Stimulated activated CD8-positive, alpha-beta memory T cell treated with anti-CD3 and anti-CD28 coated beads, Interleukin-7, amount 100 ng/mL, for 24 hours (primary cell): Measurements from ENCODE around the gene TSKU.
"Not testable (repeated sequence)": the region's sequence is repeated elsewhere in the genome, so short reads cannot be mapped to it uniquely, and the experiment has no call there.

Experiments
- DNase-seq: peaks from one replicate; pipeline ENCODE4 v3.0.0-alpha.2; 2020; ENCODE audit warnings: low read depth

TSKU gene

DNA sequence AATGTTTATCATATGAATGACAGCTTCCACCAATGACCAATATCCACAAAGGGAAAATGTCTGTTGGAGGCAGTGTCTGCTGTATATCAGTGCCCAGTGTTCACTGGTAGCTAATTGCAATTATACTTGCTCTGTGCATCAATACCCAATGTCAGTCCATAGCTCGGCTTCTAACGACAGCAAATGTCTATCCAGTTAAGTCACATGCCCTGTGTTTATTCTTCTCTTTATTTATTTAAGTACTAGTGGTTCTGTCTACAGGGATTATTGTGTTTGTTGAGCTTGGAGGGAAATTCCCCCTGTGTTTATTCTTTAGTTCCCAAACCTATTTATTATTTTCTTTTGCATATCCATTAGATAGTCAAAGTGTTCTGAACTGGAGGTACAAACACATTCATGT, 18.6 kb downstream of the TSKU start:
- no peak for DNase-seq

- no peak for DNase-seq
These were observed 19.0 kb downstream of the TSKU start for GRCh38 chr11:76802151-76802550.

DNA sequence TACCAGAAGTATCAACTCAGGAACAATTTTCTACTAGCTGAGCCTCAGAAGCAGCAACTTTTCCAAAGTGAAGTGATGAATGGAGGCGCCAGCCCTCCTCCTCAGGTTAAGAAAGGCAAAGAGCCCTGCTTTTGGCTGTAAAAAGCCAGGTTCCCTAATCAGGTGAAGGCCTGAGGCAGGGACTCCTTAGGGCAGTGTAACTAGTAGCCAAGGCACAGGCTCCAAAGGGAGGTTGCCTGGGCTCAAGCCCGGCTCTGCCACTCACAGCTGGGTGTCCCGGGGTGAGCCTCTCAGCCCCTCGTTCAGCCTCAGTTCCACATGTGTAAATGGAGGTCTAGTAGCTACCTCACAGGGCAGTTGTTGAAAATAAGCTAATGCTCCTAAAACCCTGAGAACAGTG, 19.5 kb downstream of the TSKU start:
- DNase-seq, result no peak

DNA sequence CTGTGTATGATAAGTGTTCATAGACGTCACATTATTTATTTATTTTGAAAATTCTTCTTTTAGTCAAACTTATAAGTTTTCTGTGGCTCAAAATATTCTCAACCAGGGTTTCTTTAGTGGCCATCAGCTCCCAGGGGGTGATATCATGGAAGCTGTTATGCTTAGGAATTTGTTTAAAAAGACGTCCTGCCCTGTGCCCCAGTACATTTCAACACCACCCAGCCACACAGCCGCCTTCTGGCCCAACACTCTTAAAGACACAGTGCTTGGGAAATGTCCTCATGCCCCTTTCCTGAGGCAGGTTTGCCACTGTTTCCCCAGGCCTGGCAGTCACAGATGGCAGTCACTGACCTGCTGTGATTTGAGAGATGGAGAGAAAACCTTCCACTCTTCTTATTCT, 19.9 kb downstream of the TSKU start:
- DNase-seq, result no peak

DNA sequence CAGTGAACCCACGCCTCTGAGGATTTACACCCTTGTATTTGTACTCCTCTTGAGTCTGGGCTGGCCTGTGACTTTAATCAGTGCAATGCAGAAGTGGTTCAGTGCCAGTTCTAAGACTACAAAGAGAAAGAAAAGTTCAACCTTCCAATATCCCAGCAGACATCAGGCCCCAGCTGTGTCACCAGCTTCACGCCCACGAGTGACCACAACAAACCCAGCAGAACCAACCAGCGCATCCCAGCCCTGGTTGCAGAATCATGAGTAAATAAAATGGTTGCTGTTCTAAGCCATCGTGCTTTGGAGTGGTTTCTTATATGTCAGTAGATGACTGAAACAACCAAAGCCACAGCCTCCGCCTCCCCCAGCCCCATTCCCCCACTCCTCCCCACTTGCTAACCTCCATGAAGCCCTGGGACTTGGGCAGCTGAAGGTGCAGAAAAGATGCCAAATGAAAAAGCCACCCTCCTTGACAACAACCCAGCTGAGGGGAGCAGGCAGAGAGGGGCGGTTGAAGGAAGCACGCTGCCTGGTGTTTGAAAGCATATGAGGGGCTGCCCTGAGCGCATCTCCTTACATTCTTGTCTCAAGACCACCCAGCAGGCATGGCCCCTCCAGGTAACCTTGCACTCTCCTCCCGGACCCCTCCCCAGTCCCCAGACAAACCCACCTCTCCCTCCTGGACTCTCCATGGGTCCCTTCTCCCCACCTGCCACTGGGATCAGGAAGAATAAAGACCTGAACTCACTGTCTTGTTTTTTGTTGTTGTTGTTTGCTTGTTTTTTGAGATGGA, 20.9 kb downstream of the TSKU start:
- peak; percentile 39 for DNase-seq

GRCh38 chr11:76805206-76805913, 22.2 kb downstream of the TSKU start:
- no peak for DNase-seq

GRCh38 chr11:76806131-76806530, 23.0 kb downstream of the TSKU start:
- no peak for DNase-seq

GRCh38 chr11:76806608-76807205, 23.6 kb downstream of the TSKU start:
- no peak for DNase-seq

DNA sequence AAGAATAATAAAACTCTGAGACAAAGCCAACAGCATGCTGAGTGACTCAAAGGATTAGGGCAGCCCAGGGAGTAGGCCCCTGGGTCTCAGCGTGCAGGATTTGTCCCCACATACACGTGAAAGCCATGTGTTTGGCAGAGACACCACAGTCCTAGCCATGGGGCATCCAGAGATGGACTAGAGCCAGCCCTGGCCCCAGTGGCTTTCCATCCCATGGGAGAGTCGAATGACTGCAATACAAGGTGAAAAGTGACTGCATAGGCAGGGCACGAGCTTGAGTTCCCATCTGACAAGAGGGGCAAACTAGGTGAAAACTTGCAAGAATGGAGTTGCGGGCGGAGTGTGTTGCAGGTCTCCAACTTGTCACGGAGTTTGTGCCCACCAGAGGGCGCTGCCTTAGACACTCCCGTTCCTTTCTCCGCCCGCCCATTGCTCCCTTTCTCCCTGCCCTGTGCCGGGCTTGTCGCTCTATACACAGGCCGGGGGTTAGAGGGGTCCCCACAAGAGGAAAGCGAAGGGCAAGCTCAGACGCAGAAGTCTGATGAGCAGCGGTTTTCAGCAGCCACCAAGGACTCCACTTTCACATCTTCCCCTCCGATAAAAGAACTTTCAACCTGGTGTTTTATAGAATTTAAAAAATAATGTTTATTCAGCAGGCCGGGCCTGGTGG, 24.2 kb downstream of the TSKU start:
- DNase-seq, result peak; percentile 72

DNA sequence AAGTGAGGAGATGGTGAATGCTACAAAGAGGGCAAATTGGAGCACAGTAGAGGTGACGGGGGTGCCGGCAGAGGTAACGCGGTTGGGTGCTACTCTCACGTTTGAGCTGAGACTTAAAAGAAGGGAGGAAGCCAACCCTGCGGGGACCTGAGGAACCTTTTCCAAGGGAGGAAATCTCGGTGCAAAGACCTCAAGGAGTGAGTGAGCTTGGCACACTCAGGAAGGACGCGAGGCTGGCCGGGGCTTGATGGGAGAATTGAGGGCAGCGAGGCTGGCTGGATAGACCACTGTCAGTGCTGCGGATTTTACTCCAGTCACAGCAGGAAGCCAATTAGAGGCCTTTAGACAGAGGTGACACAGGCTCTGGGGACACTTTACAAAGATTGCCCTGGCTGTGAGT, 25.0 kb downstream of the TSKU start:
- no peak for DNase-seq

DNA sequence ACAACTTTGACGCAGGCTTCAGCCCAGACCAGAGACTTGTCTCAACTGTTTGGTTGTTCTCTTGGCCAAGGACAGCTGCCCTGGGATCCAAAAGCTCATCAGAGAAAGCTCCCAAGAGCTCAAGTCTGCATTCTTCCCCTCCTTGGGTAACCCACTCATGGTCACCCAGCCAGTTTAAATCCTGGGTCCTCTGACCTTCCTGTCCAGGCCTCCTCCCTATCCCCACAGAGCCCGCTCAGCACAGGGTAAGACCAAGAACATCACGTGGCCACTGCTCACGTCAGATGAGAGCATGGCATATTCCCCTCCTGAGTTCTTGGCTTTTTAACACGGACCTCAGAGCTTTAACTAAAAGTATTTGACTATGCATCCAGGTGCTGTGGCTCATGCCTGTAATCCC, 25.8 kb downstream of the TSKU start:
- DNase-seq, result no peak

DNA sequence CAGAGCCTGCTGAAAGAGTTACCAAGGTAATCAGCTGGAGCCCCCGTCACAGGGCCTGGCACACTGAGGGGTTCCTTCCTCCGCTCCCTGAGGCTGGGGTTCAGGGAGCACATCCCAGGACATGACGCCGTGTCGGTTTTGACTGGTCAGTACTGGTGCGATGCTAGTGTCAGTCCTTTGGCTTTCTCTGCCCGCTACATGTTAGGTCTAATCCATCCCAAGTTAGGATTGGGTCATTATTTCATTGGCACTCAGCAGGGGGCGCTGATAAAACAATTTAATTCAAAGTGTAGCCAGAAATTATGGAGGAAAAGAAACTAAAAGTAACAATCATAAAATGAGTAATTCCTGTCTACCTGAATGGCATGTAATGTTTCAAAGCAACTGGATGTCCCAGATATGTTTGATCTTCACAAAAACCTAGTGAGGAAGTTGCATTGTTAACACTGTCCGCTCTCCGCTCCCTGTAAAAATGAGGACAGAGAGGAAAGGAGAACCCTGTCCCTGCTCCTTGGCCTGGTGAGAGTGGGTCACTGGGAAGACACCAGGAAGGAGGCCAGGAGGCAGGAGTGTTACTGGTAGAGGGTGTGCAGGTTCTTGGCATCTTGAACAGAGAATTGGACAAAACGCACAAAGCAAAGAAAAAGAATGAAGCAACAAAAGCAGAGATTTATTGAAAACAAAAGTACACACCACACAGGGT, 27.1 kb downstream of the TSKU start:
- DNase-seq, result no peak

GRCh38 chr11:76811259-76811658, 28.1 kb downstream of the TSKU start:
- no peak for DNase-seq

GRCh38 chr11:76814414-76814813, 31.3 kb downstream of the TSKU start:
- DNase-seq, result no peak

DNA sequence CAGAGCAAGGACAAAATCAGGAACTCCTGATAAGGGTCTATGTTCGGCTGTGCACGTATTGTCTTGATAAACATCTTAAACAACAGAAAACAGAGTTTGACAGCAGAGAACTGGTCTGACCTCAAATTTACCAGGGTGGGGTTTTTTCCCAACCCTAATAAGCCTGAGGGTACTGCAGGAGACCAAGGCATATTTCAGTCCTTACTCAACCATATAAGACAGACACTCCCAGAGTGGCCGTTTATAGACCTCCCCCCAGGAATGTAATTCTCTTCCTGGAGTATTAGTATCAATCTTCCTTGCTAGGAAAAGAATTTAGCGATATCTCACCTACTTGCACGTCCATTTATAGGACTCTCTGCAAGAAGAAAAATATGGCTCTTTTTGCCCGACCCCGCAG, 32.5 kb downstream of the TSKU start:
- DNase-seq, result not testable (repeated sequence)

- no peak for DNase-seq
These were observed 37.0 kb downstream of the TSKU start for GRCh38 chr11:76820184-76820566.

- not testable (repeated sequence) for DNase-seq
These were observed 38.2 kb downstream of the TSKU start for GRCh38 chr11:76821396-76821795.

- DNase-seq, result no peak
These were observed 39.2 kb downstream of the TSKU start for GRCh38 chr11:76822406-76822805.

DNA sequence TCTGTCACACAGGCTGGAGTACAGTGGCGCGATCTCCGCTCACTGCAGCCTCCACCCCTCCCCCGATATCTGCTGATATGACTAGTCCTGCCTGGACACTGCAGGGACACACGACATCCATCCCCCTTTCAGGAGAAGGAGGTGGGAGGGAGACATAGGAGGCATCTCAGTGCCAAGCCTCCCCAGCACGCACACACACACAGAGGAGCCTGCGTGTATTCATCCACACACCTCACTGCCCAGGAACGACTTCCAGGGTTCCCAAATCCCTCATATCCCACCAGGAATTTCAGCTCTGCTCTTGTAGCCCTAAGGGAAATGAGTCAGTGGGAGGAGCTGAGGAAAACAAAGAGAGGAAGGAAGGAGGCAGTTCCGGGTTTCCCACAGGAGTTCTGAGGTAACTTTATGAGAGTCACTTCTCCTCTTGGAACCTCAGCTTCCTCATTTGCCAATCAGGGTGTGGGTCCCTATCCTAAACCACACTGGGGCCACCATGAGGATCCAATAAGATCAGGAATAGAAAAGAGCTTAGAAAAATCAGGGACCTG, 40.4 kb downstream of the TSKU start:
- DNase-seq, result no peak

DNA sequence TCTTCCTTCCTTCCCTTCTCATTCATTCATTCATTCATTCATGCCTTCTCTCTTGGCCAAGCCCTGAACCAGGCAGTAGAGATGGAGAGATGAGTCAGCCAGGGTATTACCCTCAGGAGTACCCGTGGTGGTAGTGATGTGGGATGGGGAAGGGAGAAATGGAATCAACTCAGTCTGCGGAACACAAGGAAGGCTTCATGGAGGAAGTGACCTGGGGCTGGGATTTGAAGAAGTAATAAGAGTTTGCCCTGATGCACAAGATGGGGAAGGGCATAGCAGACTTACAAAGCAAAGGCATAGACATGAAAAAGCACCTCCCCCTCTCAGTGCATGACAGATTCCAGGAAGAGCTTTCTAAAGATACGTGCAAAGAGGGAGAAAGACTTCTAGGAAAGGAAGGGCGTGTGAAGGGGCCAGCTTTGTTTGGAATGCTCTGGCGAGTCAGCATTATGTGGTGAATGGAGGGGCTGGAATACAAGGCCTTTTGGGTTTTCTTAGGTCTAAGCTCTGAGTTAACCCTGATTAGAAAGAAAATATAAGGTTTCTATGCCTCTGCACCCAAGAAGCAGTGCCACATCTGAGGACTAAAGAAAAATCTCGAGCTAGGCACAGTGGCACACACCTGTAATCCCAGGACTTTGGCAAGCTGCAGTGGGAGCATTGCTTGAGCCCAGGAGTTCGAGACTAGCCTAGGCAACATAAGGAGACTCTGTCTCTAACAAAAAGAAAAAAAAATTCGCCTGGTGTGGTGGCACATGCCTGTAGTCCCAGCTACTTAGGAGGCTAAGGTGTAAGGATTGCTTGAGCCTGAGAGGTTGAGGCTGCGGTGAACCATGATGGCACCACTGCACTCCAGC, 41.2 kb downstream of the TSKU start:
- DNase-seq, result no peak
